Inflammatory macrophage treated with lipopolysaccharide for 1 hour (primary cell): Measurements from ENCODE around the gene TMEM26.

Experiments used
- DNase-seq, 2 donors: peaks; one replicate each; pipeline ENCODE4 v3.0.0-alpha.2; 2020 to 2022

Gene TMEM26

GRCh38 chr10:61452655-61453641 lies at the start of gene TMEM26:
TSS of gene TMEM26 (minus strand) at chr10:61453381. CDS start at chr10:61453081, 300 bp downstream.
- peak in 1 of 2 donors; percentile 5 for DNase-seq

GRCh38 chr10:61500460-61500859 lies 47.3 kb upstream of the TMEM26 start:
- no peak for DNase-seq

GRCh38 chr10:61492364-61492995 lies 39.3 kb upstream of the TMEM26 start:
- no peak for DNase-seq

GRCh38 chr10:61487506-61487905 lies 34.3 kb upstream of the TMEM26 start:
- DNase-seq = no peak

GRCh38 chr10:61486738-61487396 lies 33.7 kb upstream of the TMEM26 start:
- peak; percentile 87 to 94 for DNase-seq

GRCh38 chr10:61486251-61486650 lies 33.1 kb upstream of the TMEM26 start:
- no peak for DNase-seq

- no peak for DNase-seq
Observed at GRCh38 chr10:61481597-61481996, 28.4 kb upstream of the TMEM26 start.

GRCh38 chr10:61480208-61480607 lies 27.0 kb upstream of the TMEM26 start:
- peak; percentile 71 to 87 for DNase-seq

- DNase-seq = no peak
Observed at GRCh38 chr10:61478621-61479312, 25.6 kb upstream of the TMEM26 start.

GRCh38 chr10:61477451-61477850 lies 24.3 kb upstream of the TMEM26 start:
- no peak for DNase-seq

- DNase-seq = no peak
Observed at GRCh38 chr10:61476529-61476928, 23.3 kb upstream of the TMEM26 start.

- no peak for DNase-seq
Observed at GRCh38 chr10:61475449-61475873, 22.3 kb upstream of the TMEM26 start.

- DNase-seq = peak in 1 of 2 donors; percentile 56
Observed at GRCh38 chr10:61472090-61472674, 19.0 kb upstream of the TMEM26 start.

- DNase-seq = no peak
Observed at GRCh38 chr10:61471491-61471890, 18.3 kb upstream of the TMEM26 start.

- no peak for DNase-seq
Observed at GRCh38 chr10:61470740-61471139, 17.6 kb upstream of the TMEM26 start.

- peak; percentile 51 to 65 for DNase-seq
Observed at GRCh38 chr10:61465901-61466632, 12.9 kb upstream of the TMEM26 start.

- no peak for DNase-seq
Observed at GRCh38 chr10:61465171-61465496, 12.0 kb upstream of the TMEM26 start.

GRCh38 chr10:61464461-61465170 lies 11.4 kb upstream of the TMEM26 start:
- peak; percentile 90 to 98 for DNase-seq

- no peak for DNase-seq
Observed at GRCh38 chr10:61463035-61463909, 10.1 kb upstream of the TMEM26 start.

- no peak for DNase-seq
Observed at GRCh38 chr10:61460835-61461234, 7.7 kb upstream of the TMEM26 start.
